K562 (cell line): ENCODE measurements around the gene ZNF565. TPM values are rescaled to one million over a fixed set of nuclear protein-coding genes. Genes with fewer than 3 reads are reported as not detected.

Source experiments
- ATAC-seq: fragments of 200-7000 bp; cut with Tn5 transposase; 3 replicates; pipeline ENCODE4 v1.9.1; 2020; ENCODE audit warnings: moderate library complexity
- BruUV-seq: library from RNA; stranded (reverse); fragments of 400-500 nt; replicated peaks from 2 replicates; lab custom pipeline; 2021; lab: Mats Ljungman, UMichigan
- CTCF ChIA-PET: fragments of 300-600 bp; formaldehyde crosslinking; extraction: SDS; loops from one replicate; lab custom pipeline; 2021; ENCODE audit warnings: low intra/inter-chr PET ratio; lab: Yijun Ruan, JAX
- POLR2A ChIA-PET: fragments of 300-600, 350-650 bp; sonication (Branson Sonifier 250); formaldehyde crosslinking; extraction: SDS; loops from one replicate; lab custom pipeline; 2021; ENCODE audit warnings: antibody characterized with exemption, inconsistent platforms; lab: Yijun Ruan, JAX
- DNase-seq, 4 experiments: peaks; one replicate each; pipeline versions ENCODE4 v3.0.0 to v3.0.0-alpha.2; 2011 to 2018; ENCODE audit warnings: low spot score in 3 of 4, mixed read lengths in 3 of 4; ENCODE audit errors: extremely low read depth in 1 of 4
- FAIRE-seq: peaks from 2 replicates; lab custom pipeline; 2011; peaks lifted over from hg19 to GRCh38; lab: Jason Lieb, UNC
- H2AFZ ChIP-seq: 2 replicates; pipeline ENCODE4 v1.6.0; 2011; ENCODE audit warnings: low read depth, low read length, control low read depth, inconsistent platforms
- H3K27ac ChIP-seq: fragments of 200-600 bp; 3 replicates; pipeline ENCODE4 v1.8.0; 2011; ENCODE audit warnings: low read depth, mild to moderate bottlenecking, control low read depth, inconsistent platforms, low read length, moderate library complexity, mixed read lengths; ENCODE audit errors: extremely low read depth
- H3K27me3 ChIP-seq, 2 experiments: fragments of 300-600 bp in 1 of 2; 2 replicates in 1 of 2; 3 replicates in 1 of 2; pipeline versions ENCODE4 v1.6.0 to v1.8.0; 2011; ENCODE audit warnings: inconsistent platforms in 2 of 2, low read length in 2 of 2, mild to moderate bottlenecking in 1 of 2, mixed read lengths in 1 of 2, moderate library complexity in 1 of 2; ENCODE audit not compliant: control insufficient read depth in 2 of 2, insufficient read depth in 2 of 2
- H3K36me3 ChIP-seq: fragments of 300-600 bp; 3 replicates; pipeline ENCODE4 v1.8.0; 2011; ENCODE audit warnings: mild to moderate bottlenecking, low read length, inconsistent platforms; ENCODE audit not compliant: control insufficient read depth, insufficient read depth
- H3K4me1 ChIP-seq, 2 experiments: fragments of 200-600 bp in 1 of 2; replicated peaks in 1 of 2; 2 replicates in 1 of 2; 3 replicates in 1 of 2; pipeline versions ENCODE4 v1.5.1 to v1.8.0; 2011; ENCODE audit warnings: inconsistent platforms in 2 of 2, low read length in 2 of 2, mild to moderate bottlenecking in 1 of 2, mixed read lengths in 1 of 2, moderate library complexity in 1 of 2; ENCODE audit not compliant: control insufficient read depth in 2 of 2, insufficient read depth in 2 of 2
- H3K4me2 ChIP-seq: 2 replicates; pipeline ENCODE4 v1.6.1; 2011; ENCODE audit warnings: low read length, control low read depth, inconsistent platforms, mixed read lengths; ENCODE audit not compliant: insufficient read depth
- H3K4me3 ChIP-seq: fragments of 200-600 bp; sonication (generic), shearing (Covaris generic); 2 replicates; pipeline ENCODE4 v1.5.1; 2016; ENCODE audit warnings: control low read depth, inconsistent platforms
- H3K79me2 ChIP-seq: fragments of 200-600 bp; 3 replicates; pipeline ENCODE4 v1.8.0; 2011; ENCODE audit warnings: low read length, inconsistent platforms; ENCODE audit not compliant: control insufficient read depth, insufficient read depth
- H3K9ac ChIP-seq, 2 experiments: 2 replicates each; pipeline versions ENCODE4 v1.6.0 to v1.6.1; 2011; ENCODE audit warnings: low read depth in 2 of 2, low read length in 2 of 2, control low read depth in 1 of 2, inconsistent platforms in 1 of 2, mild to moderate bottlenecking in 1 of 2, mixed read lengths in 1 of 2; ENCODE audit not compliant: insufficient read depth in 1 of 2
- H3K9me1 ChIP-seq: one replicate; pipeline ENCODE4 v1.6.0; 2011; ENCODE audit warnings: inconsistent platforms, mild to moderate bottlenecking, low read length, moderate library complexity; ENCODE audit not compliant: control insufficient read depth, insufficient read depth
- H3K9me3 ChIP-seq: replicated peaks from 2 replicates; pipeline ENCODE4 v1.5.1; 2011; ENCODE audit warnings: low read depth, low read length, inconsistent platforms; ENCODE audit not compliant: control insufficient read depth, insufficient read depth
- H4K20me1 ChIP-seq: replicated peaks from 2 replicates; pipeline ENCODE4 v1.6.1; 2011; ENCODE audit warnings: low read length, inconsistent platforms, mixed read lengths; ENCODE audit not compliant: control insufficient read depth, insufficient read depth
- BRF1 ChIP-seq: IDR thresholded peaks from 3 replicates; pipeline ENCODE4 v1.6.1; 2011; ENCODE audit warnings: borderline replicate concordance, mild to moderate bottlenecking; ENCODE audit not compliant: insufficient read length; ENCODE audit errors: extremely low read depth
- NELFE ChIP-seq: IDR thresholded peaks from 2 replicates; pipeline ENCODE4 v1.6.1; 2011; ENCODE audit warnings: mild to moderate bottlenecking; ENCODE audit not compliant: insufficient read depth, insufficient read length
- SNRNP70 ChIP-seq: fragments of 200-400 bp; formaldehyde crosslinking; optimal IDR thresholded peaks from 2 replicates; pipeline ENCODE3; 2017; ENCODE audit warnings: low read depth, low read length
- ZBTB9 ChIP-seq: fragments of 450-650 bp; formaldehyde crosslinking; IDR thresholded peaks from 2 replicates; pipeline ENCODE4 v1.4.0; 2020; ENCODE audit warnings: mild to moderate bottlenecking, moderate library complexity
- ZNF830 ChIP-seq: fragments of 250-450 bp; sonication (Bioruptor Pico); IDR thresholded peaks from 2 replicates; pipeline ENCODE4 v1.5.0; 2021; ENCODE audit warnings: mild to moderate bottlenecking
- WGBS: fragments of 100-300 bp; shearing (Covaris generic); methylation state at CpG from one replicate; pipeline ENCODE4 v1.1.6; 2016; ENCODE audit warnings: low coverage, mixed read lengths; ENCODE audit not compliant: insufficient coverage; ENCODE audit errors: missing lambda C conversion rate; 5-methylcytosine and 5-hydroxymethylcytosine counted together
- in situ Hi-C: fragments of 300-500 bp; cut with MboI; formaldehyde crosslinking; loops from 4 replicates; pipeline ENCODE4 v1.15.0; 2018; ENCODE audit warnings: inconsistent platforms, mixed read lengths
- intact Hi-C: fragments of 100-400 bp; cut with micrococcal nuclease; formaldehyde crosslinking; loops from 2 replicates; pipeline ENCODE4 v1.14.2; 2022
- polyA plus RNA-seq, 8 experiments: library from polyadenylated mRNA; depleted of rRNA in 4 of 8; stranded (reverse) in 5 of 8; unstranded in 3 of 8; fragments of >200 nt; fragmentation: Nextera tagmentation in 2 of 8; fragmentation: Illumina TruSeq in 1 of 8; extraction: Ambion mirVana in 2 of 8; extraction: Trizol in 1 of 8; gene quantifications; 2 replicates each; pipeline versions ENCODE4 v1.2.1 to v1.2.3, GENCODE V29; 2011 to 2014; ENCODE audit warnings: inconsistent platforms in 1 of 8, missing spikeins in 1 of 8
- total RNA-seq, 7 experiments: library from RNA; depleted of rRNA in 6 of 7; stranded (reverse); fragments of >200 nt in 6 of 7; fragmentation: Illumina TruSeq in 2 of 7; extraction: Trizol in 2 of 7; gene quantifications; 2 replicates each; pipeline versions ENCODE4 v1.2.1 to v1.2.3, GENCODE V29; 2011 to 2021; ENCODE audit warnings: low replicate concordance in 1 of 7
- TF ChIP-seq, protein P1 (sequence below), 2 experiments: fragments of 450-650 bp; formaldehyde crosslinking in 1 of 2; IDR thresholded peaks; 2 replicates each; pipeline versions ENCODE4 v1.4.0 to v1.6.1; 2014 to 2020; ENCODE audit warnings: mild to moderate bottlenecking in 2 of 2, borderline replicate concordance in 1 of 2, low read depth in 1 of 2
- TF ChIP-seq, protein P2 (sequence below): fragments of 450-650 bp; IDR thresholded peaks from 2 replicates; pipeline ENCODE4 v1.6.1; 2018; ENCODE audit warnings: mild to moderate bottlenecking, low read depth; ENCODE audit not compliant: partially characterized antibody

The ZNF565 gene
- total and polyA plus RNA-seq, 9 of the 15 experiments (the other 6 are each of a cell fraction or from before 2014, with no cell fraction given) = 1.3 to 3.2 (median 2.6) TPM

DNA sequence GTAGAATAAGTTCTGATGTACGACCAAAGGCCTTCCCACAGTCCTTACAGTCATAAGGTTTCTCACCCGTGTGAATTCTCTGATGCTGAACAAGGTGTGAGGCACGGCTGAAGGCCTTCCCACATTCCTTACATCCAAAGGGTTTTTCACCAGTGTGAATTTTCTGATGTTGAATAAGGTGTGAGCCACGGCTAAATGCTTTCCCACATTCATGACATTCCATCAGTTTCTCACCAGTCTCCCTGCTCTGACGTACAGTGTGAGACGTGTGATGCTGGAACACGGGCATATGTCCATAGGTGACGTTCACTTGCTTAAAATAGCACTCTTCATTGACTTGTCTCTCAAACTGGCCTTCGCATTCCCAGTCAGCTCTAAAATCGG, 31.2 kb downstream of the ZNF565 start:
- no peak overlapping the region for H3K9ac ChIP-seq
- no peaks in the 10 kb centered on the region for H3K9me3 ChIP-seq
- ATAC-seq (no peak), DNase-seq (no peak), FAIRE-seq (no peak)
- no peaks in the 10 kb centered on the region; a peak in 1 of 5 replicates for H3K4me1 ChIP-seq
- TF ChIP-seq, protein P1, sequence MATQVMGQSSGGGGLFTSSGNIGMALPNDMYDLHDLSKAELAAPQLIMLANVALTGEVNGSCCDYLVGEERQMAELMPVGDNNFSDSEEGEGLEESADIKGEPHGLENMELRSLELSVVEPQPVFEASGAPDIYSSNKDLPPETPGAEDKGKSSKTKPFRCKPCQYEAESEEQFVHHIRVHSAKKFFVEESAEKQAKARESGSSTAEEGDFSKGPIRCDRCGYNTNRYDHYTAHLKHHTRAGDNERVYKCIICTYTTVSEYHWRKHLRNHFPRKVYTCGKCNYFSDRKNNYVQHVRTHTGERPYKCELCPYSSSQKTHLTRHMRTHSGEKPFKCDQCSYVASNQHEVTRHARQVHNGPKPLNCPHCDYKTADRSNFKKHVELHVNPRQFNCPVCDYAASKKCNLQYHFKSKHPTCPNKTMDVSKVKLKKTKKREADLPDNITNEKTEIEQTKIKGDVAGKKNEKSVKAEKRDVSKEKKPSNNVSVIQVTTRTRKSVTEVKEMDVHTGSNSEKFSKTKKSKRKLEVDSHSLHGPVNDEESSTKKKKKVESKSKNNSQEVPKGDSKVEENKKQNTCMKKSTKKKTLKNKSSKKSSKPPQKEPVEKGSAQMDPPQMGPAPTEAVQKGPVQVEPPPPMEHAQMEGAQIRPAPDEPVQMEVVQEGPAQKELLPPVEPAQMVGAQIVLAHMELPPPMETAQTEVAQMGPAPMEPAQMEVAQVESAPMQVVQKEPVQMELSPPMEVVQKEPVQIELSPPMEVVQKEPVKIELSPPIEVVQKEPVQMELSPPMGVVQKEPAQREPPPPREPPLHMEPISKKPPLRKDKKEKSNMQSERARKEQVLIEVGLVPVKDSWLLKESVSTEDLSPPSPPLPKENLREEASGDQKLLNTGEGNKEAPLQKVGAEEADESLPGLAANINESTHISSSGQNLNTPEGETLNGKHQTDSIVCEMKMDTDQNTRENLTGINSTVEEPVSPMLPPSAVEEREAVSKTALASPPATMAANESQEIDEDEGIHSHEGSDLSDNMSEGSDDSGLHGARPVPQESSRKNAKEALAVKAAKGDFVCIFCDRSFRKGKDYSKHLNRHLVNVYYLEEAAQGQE (IDR thresholded peaks at IDR 0.05; ENCODE audit: borderline replicate concordance) = no peak
- TF ChIP-seq, protein P1 (CRISPR knock-in tag; IDR thresholded peaks at IDR 0.05; ENCODE audit: low read depth) = no peak
- TF ChIP-seq ZNF830 (CRISPR knock-in tag) (no peak), NELFE (no peak), ZBTB9 (no peak), SNRNP70 (no peak), BRF1 (no peak)
- TF ChIP-seq, protein P2, sequence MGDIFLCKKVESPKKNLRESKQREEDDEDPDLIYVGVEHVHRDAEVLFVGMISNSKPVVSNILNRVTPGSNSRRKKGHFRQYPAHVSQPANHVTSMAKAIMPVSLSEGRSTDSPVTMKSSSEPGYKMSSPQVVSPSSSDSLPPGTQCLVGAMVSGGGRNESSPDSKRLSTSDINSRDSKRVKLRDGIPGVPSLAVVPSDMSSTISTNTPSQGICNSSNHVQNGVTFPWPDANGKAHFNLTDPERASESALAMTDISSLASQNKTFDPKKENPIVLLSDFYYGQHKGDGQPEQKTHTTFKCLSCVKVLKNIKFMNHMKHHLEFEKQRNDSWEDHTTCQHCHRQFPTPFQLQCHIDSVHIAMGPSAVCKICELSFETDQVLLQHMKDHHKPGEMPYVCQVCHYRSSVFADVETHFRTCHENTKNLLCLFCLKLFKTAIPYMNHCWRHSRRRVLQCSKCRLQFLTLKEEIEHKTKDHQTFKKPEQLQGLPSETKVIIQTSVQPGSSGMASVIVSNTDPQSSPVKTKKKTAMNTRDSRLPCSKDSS = no peak
- no peak overlapping the region for H2AFZ ChIP-seq
- POLR2A ChIA-PET = interaction anchor here (0.6 kb wide), 1 partner anchor 12 kb away, joined by 4 read pairs; no protein-coding TSS in a partner anchor
- H3K79me2 ChIP-seq = no peaks in the 10 kb centered on the region
- H4K20me1 ChIP-seq = no peaks in the 10 kb centered on the region
- CTCF ChIA-PET = no interaction called here
- no peak overlapping the region for H3K27ac ChIP-seq
- no peak overlapping the region for H3K4me2 ChIP-seq
- in situ Hi-C loops = no loop called here
- H3K36me3 ChIP-seq = no peaks in the 10 kb centered on the region
- H3K4me3 ChIP-seq = no peak overlapping the region
- intact Hi-C loops = no loop called here
- H3K27me3 ChIP-seq = no peaks in the 10 kb centered on the region
- 57% methylated on average over 10 of the region's 10 CpGs for WGBS
- H3K9me1 ChIP-seq = no peaks in the 10 kb centered on the region
- no TSS peak for BruUV-seq
